Trophoblast cell (in vitro differentiated cells and primary cell): ENCODE measurements around the gene AUTS2.
A peak's percentile ranks its signal among the peaks of the same experiment; 100 is the strongest.

ENCODE experiments used
- DNase-seq, 2 donors: peaks; one replicate each; pipeline ENCODE4 v3.0.0-alpha.2; 2016
- H2AFZ ChIP-seq: 2 replicates; pipeline ENCODE4 v1.6.1; 2013; ENCODE audit warnings: low read length, moderate library complexity, mild to moderate bottlenecking; ENCODE audit not compliant: insufficient read depth, poor library complexity
- H2AK5ac ChIP-seq: 2 replicates; pipeline ENCODE4 v1.6.1; 2013; ENCODE audit warnings: mild to moderate bottlenecking, low read length
- H2BK120ac ChIP-seq: 2 replicates; pipeline ENCODE4 v1.6.1; 2013; ENCODE audit warnings: low read length, mild to moderate bottlenecking, moderate library complexity; ENCODE audit not compliant: insufficient read depth, poor library complexity
- H2BK12ac ChIP-seq: 2 replicates; pipeline ENCODE4 v1.6.1; 2013; ENCODE audit warnings: mild to moderate bottlenecking, low read length, moderate library complexity
- H2BK5ac ChIP-seq: 2 replicates; pipeline ENCODE4 v1.6.1; 2013; ENCODE audit warnings: low read length, low read depth, moderate library complexity, mild to moderate bottlenecking; ENCODE audit not compliant: poor library complexity
- H3K14ac ChIP-seq: 2 replicates; pipeline ENCODE4 v1.6.1; 2013; ENCODE audit warnings: mild to moderate bottlenecking, low read length
- H3K18ac ChIP-seq: 2 replicates; pipeline ENCODE4 v1.6.1; 2013; ENCODE audit warnings: mild to moderate bottlenecking, low read length
- H3K23ac ChIP-seq: 2 replicates; pipeline ENCODE4 v1.6.1; 2013; ENCODE audit warnings: low read length
- H3K27ac ChIP-seq: 2 replicates; pipeline ENCODE4 v1.5.1; 2013; ENCODE audit warnings: low read depth, mild to moderate bottlenecking, inconsistent platforms, low read length, moderate library complexity
- H3K27me3 ChIP-seq: 2 replicates; pipeline ENCODE4 v1.6.1; 2013; ENCODE audit warnings: inconsistent platforms, mild to moderate bottlenecking, low read length, moderate library complexity; ENCODE audit not compliant: insufficient read depth
- H3K36me3 ChIP-seq, 2 experiments: 1 replicate in 1 of 2; 2 replicates in 1 of 2; pipeline ENCODE4 v1.6.1; 2013; ENCODE audit warnings: low read length in 2 of 2, mild to moderate bottlenecking in 2 of 2, moderate library complexity in 1 of 2; ENCODE audit not compliant: insufficient read depth in 2 of 2, control insufficient read depth in 1 of 2
- H3K4ac ChIP-seq: 2 replicates; pipeline ENCODE4 v1.6.1; 2013; ENCODE audit warnings: low read depth, mild to moderate bottlenecking, low read length, moderate library complexity
- H3K4me1 ChIP-seq, 2 experiments: 1 replicate in 1 of 2; 2 replicates in 1 of 2; pipeline ENCODE4 v1.6.1; 2013; ENCODE audit warnings: low read length in 2 of 2, mild to moderate bottlenecking in 2 of 2, moderate library complexity in 1 of 2; ENCODE audit not compliant: insufficient read depth in 2 of 2, control insufficient read depth in 1 of 2
- H3K4me2 ChIP-seq: 2 replicates; pipeline ENCODE4 v1.6.1; 2013; ENCODE audit warnings: inconsistent platforms, mild to moderate bottlenecking, low read length, moderate library complexity
- H3K4me3 ChIP-seq: 2 replicates; pipeline ENCODE4 v1.5.1; 2013; ENCODE audit warnings: mild to moderate bottlenecking, low read depth, low read length, inconsistent platforms
- H3K79me1 ChIP-seq: one replicate; pipeline ENCODE4 v1.6.1; 2013; ENCODE audit warnings: low read length
- H3K79me2 ChIP-seq: 2 replicates; pipeline ENCODE4 v1.6.1; 2013; ENCODE audit warnings: low read length, mild to moderate bottlenecking; ENCODE audit not compliant: control insufficient read depth, insufficient read depth, poor library complexity
- H3K9ac ChIP-seq: 2 replicates; pipeline ENCODE4 v1.6.1; 2013; ENCODE audit warnings: mild to moderate bottlenecking, low read length
- H3K9me3 ChIP-seq: 2 replicates; pipeline ENCODE4 v1.6.1; 2013; ENCODE audit warnings: low read depth, mild to moderate bottlenecking, control low read depth, inconsistent platforms, low read length; ENCODE audit not compliant: insufficient read depth
- H4K12ac ChIP-seq: 2 replicates; pipeline ENCODE4 v1.6.1; 2013; ENCODE audit warnings: low read depth, mild to moderate bottlenecking, low read length, moderate library complexity
- H4K8ac ChIP-seq: 2 replicates; pipeline ENCODE4 v1.6.1; 2013; ENCODE audit warnings: low read depth, mild to moderate bottlenecking, low read length, moderate library complexity
- H4K91ac ChIP-seq: one replicate; pipeline ENCODE4 v1.6.1; 2013; ENCODE audit warnings: low read depth, mild to moderate bottlenecking, low read length, moderate library complexity
- WGBS: extraction: QIAGEN DNeasy Blood & Tissue Kit; methylation state at CpG from one replicate; pipeline ENCODE4 v1.1.7; 2013; ENCODE audit warnings: missing lambda C conversion rate; ENCODE audit not compliant: insufficient read length, insufficient coverage; ENCODE audit errors: extremely low coverage; 5-methylcytosine and 5-hydroxymethylcytosine counted together

The AUTS2 gene

DNA sequence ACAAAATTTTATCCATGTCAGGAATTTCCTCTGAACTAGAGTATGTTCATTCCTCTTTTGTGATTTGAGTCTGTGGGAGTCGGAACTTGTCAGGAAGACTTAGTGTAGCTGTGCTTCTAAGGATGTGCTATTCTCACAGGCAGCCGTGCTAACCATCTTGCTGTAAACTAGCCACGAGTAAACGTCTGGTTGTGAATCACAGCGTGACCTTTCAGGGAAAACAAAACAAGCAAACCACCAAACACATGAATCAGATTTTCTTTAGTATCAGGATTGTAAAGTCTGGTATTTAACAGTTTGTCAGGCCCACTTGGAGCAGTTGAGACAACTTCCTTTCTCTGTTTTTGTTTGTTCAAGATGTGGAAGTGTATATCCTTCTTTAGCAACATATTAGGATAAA lies 32.0 kb downstream of the AUTS2 start:
- Histone ChIP-seq H4K8ac (no peak overlapping the region), H3K18ac (no peak overlapping the region), H2BK120ac (no peak overlapping the region), H3K4me2 (no peak overlapping the region), H3K4me1 (peaks cover 0 to 3% of the 10 kb centered on the region in 2 experiments), H3K36me3 (no peaks in the 10 kb centered on the region), H3K79me2 (no peaks in the 10 kb centered on the region), H3K4me3 (no peak overlapping the region), H4K91ac (no peak overlapping the region), H2AFZ (no peak overlapping the region), H3K27me3 (no peaks in the 10 kb centered on the region), H3K4ac (no peak overlapping the region), H3K27ac (no peak overlapping the region), H3K23ac (no peak overlapping the region), H2BK5ac (no peak overlapping the region), H3K9me3 (no peaks in the 10 kb centered on the region), H2AK5ac (no peak overlapping the region), H3K14ac (no peak overlapping the region), H3K9ac (no peak overlapping the region), H2BK12ac (no peak overlapping the region), H3K79me1 (no peaks in the 10 kb centered on the region), H4K12ac (no peak overlapping the region)
- no CpG with 5 or more reads among the region's 5 CpGs for WGBS
- DNase-seq: no peak

DNA sequence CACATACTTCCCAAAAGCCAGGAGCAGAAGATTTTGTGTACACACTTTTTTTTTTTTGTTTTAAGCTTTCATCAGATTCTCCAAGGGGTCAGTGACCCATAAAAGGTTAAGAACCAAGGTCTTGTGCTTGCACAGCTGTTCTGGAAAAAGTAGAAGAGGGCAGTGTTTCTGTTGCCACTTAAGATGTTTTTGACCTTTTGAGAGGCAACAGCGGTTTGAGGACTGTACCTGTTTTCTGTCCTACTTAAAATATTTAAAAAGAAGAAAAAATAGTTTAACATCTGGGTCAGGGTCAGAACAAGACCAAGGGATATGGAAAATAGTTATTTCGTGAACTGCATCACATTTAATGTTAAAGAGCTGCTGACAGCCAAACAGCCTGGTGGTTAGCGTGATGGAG lies 32.9 kb downstream of the AUTS2 start:
- Histone ChIP-seq H3K79me2 (no peaks in the 10 kb centered on the region), H2AK5ac (no peak overlapping the region), H2BK12ac (no peak overlapping the region), H3K4me3 (no peak overlapping the region), H3K9ac (no peak overlapping the region), H3K79me1 (no peaks in the 10 kb centered on the region), H2BK120ac (no peak overlapping the region), H3K27me3 (no peaks in the 10 kb centered on the region), H3K36me3 (no peaks in the 10 kb centered on the region), H3K9me3 (no peaks in the 10 kb centered on the region), H3K4me2 (no peak overlapping the region), H2AFZ (no peak overlapping the region), H3K27ac (no peak overlapping the region), H4K8ac (no peak overlapping the region), H3K4me1 (no peaks in the 10 kb centered on the region), H2BK5ac (no peak overlapping the region), H3K4ac (no peak overlapping the region), H3K14ac (no peak overlapping the region), H4K12ac (no peak overlapping the region), H4K91ac (no peak overlapping the region), H3K18ac (no peak overlapping the region), H3K23ac (no peak overlapping the region)
- no peak for DNase-seq
- no CpG with 5 or more reads among the region's 3 CpGs for WGBS

DNA sequence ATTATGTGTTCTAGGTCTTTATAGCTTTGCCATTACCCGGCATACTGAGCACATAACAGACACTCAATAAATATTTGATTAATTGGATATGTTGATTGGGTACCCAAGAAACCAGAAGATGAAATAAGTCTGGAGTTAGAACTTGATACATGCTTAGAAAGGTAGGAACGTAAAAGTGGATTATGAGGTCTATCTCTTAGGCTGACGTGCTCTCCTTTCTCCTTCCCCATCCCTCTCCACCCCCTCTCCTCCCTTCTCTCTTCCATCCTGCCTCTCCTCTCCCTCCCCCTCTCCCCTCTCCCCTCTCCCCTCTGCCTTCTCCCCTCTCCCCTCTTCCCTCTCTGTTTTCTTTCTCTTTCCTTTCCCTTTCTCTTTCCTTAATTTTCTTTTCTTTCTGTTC lies 34.0 kb downstream of the AUTS2 start:
- no peaks in the 10 kb centered on the region for H3K27me3 ChIP-seq
- no peaks in the 10 kb centered on the region for H3K79me2 ChIP-seq
- H2BK120ac ChIP-seq: no peak overlapping the region
- WGBS: no CpG with 5 or more reads among the region's 3 CpGs
- no peak overlapping the region for H3K4me2 ChIP-seq
- no peaks in the 10 kb centered on the region for H3K9me3 ChIP-seq
- no peak overlapping the region for H3K9ac ChIP-seq
- H3K23ac ChIP-seq: no peak overlapping the region
- no peak overlapping the region for H4K8ac ChIP-seq
- H2BK12ac ChIP-seq: no peak overlapping the region
- no peak overlapping the region for H3K4ac ChIP-seq
- H3K4me3 ChIP-seq: no peak overlapping the region
- no peaks in the 10 kb centered on the region for H3K79me1 ChIP-seq
- H3K27ac ChIP-seq: no peak overlapping the region
- no peak overlapping the region for H2AFZ ChIP-seq
- H3K4me1 ChIP-seq: no peaks in the 10 kb centered on the region
- H2BK5ac ChIP-seq: no peak overlapping the region
- H4K91ac ChIP-seq: no peak overlapping the region
- H4K12ac ChIP-seq: no peak overlapping the region
- no peak overlapping the region for H3K18ac ChIP-seq
- H3K14ac ChIP-seq: no peak overlapping the region
- H3K36me3 ChIP-seq: no peaks in the 10 kb centered on the region
- no peak overlapping the region for H2AK5ac ChIP-seq
- no peak for DNase-seq

DNA sequence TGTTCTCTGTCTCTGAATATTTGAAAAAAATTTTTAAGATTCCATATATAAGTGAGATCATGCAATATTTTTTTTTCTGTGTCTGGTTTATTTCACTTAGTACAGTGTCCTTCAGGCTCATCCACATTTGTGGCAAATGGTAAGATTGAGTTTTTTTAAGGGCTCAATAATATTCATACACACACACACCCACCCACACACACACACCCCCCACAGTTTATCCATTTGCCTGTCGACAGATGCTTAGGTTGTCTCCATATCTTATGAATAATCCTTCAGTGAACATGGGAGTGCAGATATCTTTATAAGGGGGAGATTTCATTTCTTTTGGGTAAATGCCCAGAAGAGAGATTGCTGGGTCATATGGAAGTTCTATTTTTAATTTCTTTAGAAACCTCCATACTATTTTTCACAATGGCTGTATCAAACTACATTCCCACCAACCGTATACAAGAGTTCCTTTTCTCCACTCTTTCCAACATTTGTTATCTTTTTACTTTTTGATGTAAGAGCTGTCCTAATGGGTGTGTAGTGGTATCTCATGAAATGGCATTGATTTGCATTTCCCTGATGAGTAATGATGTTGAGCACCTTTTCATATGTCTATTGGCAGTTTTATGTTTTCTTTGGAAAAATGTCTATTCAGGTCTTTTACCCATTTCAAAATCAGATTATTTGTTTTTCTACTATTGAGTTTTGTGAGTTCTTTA lies 35.0 kb downstream of the AUTS2 start:
- H3K9me3 ChIP-seq: no peaks in the 10 kb centered on the region
- no peak overlapping the region for H4K8ac ChIP-seq
- no peaks in the 10 kb centered on the region for H3K79me2 ChIP-seq
- no peak overlapping the region for H3K9ac ChIP-seq
- no peaks in the 10 kb centered on the region for H3K27me3 ChIP-seq
- H3K23ac ChIP-seq: no peak overlapping the region
- no peak overlapping the region for H2BK12ac ChIP-seq
- H3K14ac ChIP-seq: no peak overlapping the region
- H3K4me3 ChIP-seq: no peak overlapping the region
- peak in 1 of 2 donors; percentile 4 for DNase-seq
- no peak overlapping the region for H2BK5ac ChIP-seq
- no peak overlapping the region for H3K27ac ChIP-seq
- no peaks in the 10 kb centered on the region for H3K36me3 ChIP-seq
- H2AK5ac ChIP-seq: no peak overlapping the region
- no peak overlapping the region for H4K12ac ChIP-seq
- H4K91ac ChIP-seq: no peak overlapping the region
- no peak overlapping the region for H2AFZ ChIP-seq
- no peak overlapping the region for H3K4ac ChIP-seq
- H2BK120ac ChIP-seq: no peak overlapping the region
- H3K18ac ChIP-seq: no peak overlapping the region
- no peaks in the 10 kb centered on the region for H3K79me1 ChIP-seq
- WGBS: no CpG with 5 or more reads among the region's 2 CpGs
- H3K4me2 ChIP-seq: no peak overlapping the region
- no peaks in the 10 kb centered on the region for H3K4me1 ChIP-seq
